Karpas-422 (cell line): ENCODE results near the gene GRIA2. TPM values are rescaled to one million over a fixed set of nuclear protein-coding genes. Genes with fewer than 3 reads are reported as not detected.

Source experiments
- DNase-seq: peaks from one replicate; pipeline ENCODE4 v3.0.0-alpha.2; 2015
- H2AFZ ChIP-seq: fragments of 200-600 bp; sonication (generic); 2 replicates; pipeline ENCODE4 v1.6.1; 2014; ENCODE audit warnings: antibody characterized with exemption, low read length, mixed read lengths
- H3K27ac ChIP-seq: fragments of 200-600 bp; sonication (generic); 2 replicates; pipeline ENCODE4 v1.5.1; 2014; ENCODE audit warnings: mild to moderate bottlenecking, low read length, moderate library complexity
- H3K27me3 ChIP-seq: fragments of 200-600 bp; sonication (generic); 2 replicates; pipeline ENCODE4 v1.6.1; 2014; ENCODE audit warnings: low read length, mixed read lengths
- H3K36me3 ChIP-seq: fragments of 200-600 bp; sonication (generic); 2 replicates; pipeline ENCODE4 v1.6.1; 2014; ENCODE audit warnings: low read length, mixed read lengths; ENCODE audit not compliant: insufficient read depth
- H3K4me1 ChIP-seq: fragments of 200-600 bp; sonication (generic); 2 replicates; pipeline ENCODE4 v1.6.1; 2014; ENCODE audit warnings: mild to moderate bottlenecking, low read length, mixed read lengths
- H3K4me2 ChIP-seq: fragments of 200-600 bp; sonication (generic); 2 replicates; pipeline ENCODE4 v1.6.1; 2014; ENCODE audit warnings: low read length, low read depth, mild to moderate bottlenecking; ENCODE audit not compliant: poor library complexity, severe bottlenecking
- H3K4me3 ChIP-seq: fragments of 200-600 bp; sonication (generic); 2 replicates; pipeline ENCODE4 v1.5.1; 2014; ENCODE audit warnings: mild to moderate bottlenecking, antibody characterized with exemption, low read length, mixed read lengths
- H3K79me2 ChIP-seq: fragments of 200-600 bp; sonication (generic); 2 replicates; pipeline ENCODE4 v1.6.1; 2014; ENCODE audit warnings: mild to moderate bottlenecking, low read length, mixed read lengths
- H3K9ac ChIP-seq: fragments of 200-600 bp; sonication (generic); 2 replicates; pipeline ENCODE4 v1.6.0; 2014; ENCODE audit warnings: low read length
- H3K9me2 ChIP-seq: fragments of 200-600 bp; sonication (generic), shearing (Covaris generic); replicated peaks from 2 replicates; pipeline ENCODE4 v1.6.0; 2014; ENCODE audit warnings: mild to moderate bottlenecking, low read length, moderate library complexity; ENCODE audit not compliant: insufficient read depth
- H3K9me3 ChIP-seq: fragments of 300-700, 200-600 bp; sonication (generic); 2 replicates; pipeline ENCODE4 v1.6.1; 2014; ENCODE audit warnings: low read length, mixed read lengths
- H4K20me1 ChIP-seq: fragments of 200-600 bp; sonication (generic); 2 replicates; pipeline ENCODE4 v1.6.1; 2014; ENCODE audit warnings: mild to moderate bottlenecking, antibody characterized with exemption, low read length, low read depth; ENCODE audit not compliant: insufficient read depth
- total RNA-seq: library from RNA; depleted of rRNA; stranded (reverse); fragments of >200 nt; shearing (Covaris generic); gene quantifications from 2 replicates; pipeline ENCODE4 v1.2.3, GENCODE V29; 2014; ENCODE audit warnings: low replicate concordance

The GRIA2 gene
- total RNA-seq, 1 experiment from 2014 or later: not detected

DNA sequence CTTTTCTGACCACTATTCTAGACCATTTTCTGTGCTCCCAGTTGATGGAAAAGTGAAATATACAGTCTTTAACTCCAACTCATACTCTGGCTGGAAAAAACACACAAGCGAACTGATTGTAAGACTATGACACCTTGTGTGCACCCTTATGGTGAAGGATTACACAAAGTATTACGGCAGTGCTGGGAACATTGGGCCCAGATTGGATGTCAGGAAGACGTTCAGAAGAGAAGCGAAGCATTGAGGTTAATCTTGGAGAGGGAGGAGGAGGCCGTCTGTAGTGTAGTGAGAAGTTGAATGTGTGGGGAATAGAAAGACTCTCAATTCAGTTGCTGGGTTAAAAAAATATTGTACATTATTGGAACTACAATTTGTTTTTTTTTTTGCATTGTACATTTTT is 50.0 kb downstream of the GRIA2 start:
- no peaks in the 10 kb centered on the region for H3K4me1 ChIP-seq
- H3K27me3 ChIP-seq: no peaks in the 10 kb centered on the region
- H3K36me3 ChIP-seq: no peaks in the 10 kb centered on the region
- no peak for DNase-seq
- peaks cover 29% of the 10 kb centered on the region for H3K9me3 ChIP-seq
- no peak overlapping the region for H3K9ac ChIP-seq
- H3K4me3 ChIP-seq: no peak overlapping the region
- no peak overlapping the region for H3K27ac ChIP-seq
- no peaks in the 10 kb centered on the region for H4K20me1 ChIP-seq
- H3K9me2 ChIP-seq: no peaks in the 10 kb centered on the region
- no peak overlapping the region for H3K4me2 ChIP-seq
- no peaks in the 10 kb centered on the region for H3K79me2 ChIP-seq
- H2AFZ ChIP-seq: no peak overlapping the region

DNA sequence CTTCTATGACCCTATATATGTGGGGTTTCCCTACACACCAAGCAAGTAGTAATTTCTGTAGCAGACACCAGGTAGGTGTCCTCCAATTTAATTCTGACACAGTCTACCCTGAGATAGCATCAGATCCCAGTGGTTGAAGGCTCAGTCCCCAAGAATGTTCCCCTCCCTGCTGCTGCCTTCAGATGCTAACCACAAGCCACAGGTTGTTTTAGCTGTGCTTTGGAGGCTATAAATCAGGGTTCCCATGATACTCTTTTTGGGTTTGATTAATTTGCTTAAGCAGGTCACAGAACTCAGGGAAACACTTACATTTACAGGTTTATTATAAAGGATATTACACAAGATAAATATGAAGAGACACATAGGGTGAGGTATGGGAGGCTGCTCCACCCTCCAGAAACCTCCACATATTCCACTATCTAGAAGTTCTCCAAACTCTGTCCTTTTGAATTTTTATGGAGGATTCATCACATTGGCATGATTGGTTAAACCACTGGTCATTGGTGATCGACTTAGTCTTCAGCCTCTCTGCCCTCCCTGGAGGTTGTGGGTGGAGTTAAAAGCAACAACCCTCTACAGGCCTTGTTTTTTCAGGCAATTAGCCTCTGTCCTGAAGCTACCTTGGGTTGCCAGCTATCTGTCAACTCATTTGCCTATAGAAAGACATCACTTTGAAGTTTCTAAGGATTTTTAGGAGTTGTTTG is 50.8 kb downstream of the GRIA2 start:
- Histone ChIP-seq H3K4me3 (no peak overlapping the region), H4K20me1 (no peaks in the 10 kb centered on the region)

DNA sequence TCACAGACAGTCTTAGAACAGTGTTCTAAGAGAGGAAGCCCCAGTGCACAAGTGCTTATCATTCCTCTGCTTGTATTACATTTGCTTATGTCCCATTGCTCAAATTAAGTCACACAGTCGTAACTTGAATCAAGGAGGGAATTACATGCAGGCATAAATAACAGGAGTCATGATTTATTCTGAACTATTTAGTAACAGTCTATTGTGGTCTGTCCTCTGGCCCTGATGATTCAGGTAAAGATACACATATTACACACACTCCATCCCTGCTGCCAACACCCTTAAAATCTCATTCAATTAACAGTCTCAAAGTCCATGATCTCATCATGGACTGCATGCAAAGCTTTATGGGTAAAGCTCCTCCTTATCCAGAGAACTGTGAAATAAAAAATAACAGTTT is 60.1 kb downstream of the GRIA2 start:
- no peaks in the 10 kb centered on the region for H3K4me1 ChIP-seq
- no peaks in the 10 kb centered on the region for H3K36me3 ChIP-seq
- no peak overlapping the region for H3K9ac ChIP-seq
- no peak overlapping the region for H2AFZ ChIP-seq
- no peaks in the 10 kb centered on the region for H4K20me1 ChIP-seq
- no peak overlapping the region for H3K27ac ChIP-seq
- no peaks in the 10 kb centered on the region for H3K27me3 ChIP-seq
- H3K4me3 ChIP-seq: no peak overlapping the region
- no peaks in the 10 kb centered on the region for H3K79me2 ChIP-seq
- DNase-seq: no peak
- no peak overlapping the region for H3K4me2 ChIP-seq
- peaks cover 31% of the 10 kb centered on the region for H3K9me3 ChIP-seq
- H3K9me2 ChIP-seq: no peaks in the 10 kb centered on the region; the same call in 1 of the 2 replicates

More for the DNA sequence above, 50.8 kb downstream of the GRIA2 start:
- Histone ChIP-seq H3K4me2 (no peak overlapping the region), H3K4me1 (no peaks in the 10 kb centered on the region), H3K27me3 (no peaks in the 10 kb centered on the region), H3K36me3 (no peaks in the 10 kb centered on the region), H3K9ac (no peak overlapping the region), H3K27ac (no peak overlapping the region), H2AFZ (no peak overlapping the region), H3K79me2 (no peaks in the 10 kb centered on the region), H3K9me3 (peaks cover 26% of the 10 kb centered on the region), H3K9me2 (no peaks in the 10 kb centered on the region)
- DNase-seq: no peak

DNA sequence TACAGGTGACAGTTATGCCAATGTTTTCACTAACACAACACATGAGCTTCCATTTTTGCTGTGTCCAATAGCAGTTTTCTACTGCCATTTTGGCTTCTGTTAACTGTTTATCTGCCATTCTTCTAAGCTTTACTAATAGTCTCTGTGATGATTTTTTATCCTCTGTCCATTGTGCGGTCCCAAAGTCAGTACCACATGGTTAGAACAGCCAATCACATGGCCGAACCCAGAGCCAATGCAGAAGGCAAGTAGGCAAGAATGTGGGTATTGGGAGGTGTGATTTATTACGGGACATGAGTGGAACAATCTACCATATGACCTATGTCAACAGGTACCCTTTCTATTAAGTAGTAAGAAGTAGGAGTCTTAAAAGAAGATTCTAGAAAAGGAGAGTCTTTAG is 61.5 kb downstream of the GRIA2 start:
- H3K79me2 ChIP-seq: no peaks in the 10 kb centered on the region
- no peaks in the 10 kb centered on the region; the same call in 1 of the 2 replicates for H3K9me2 ChIP-seq
- H3K36me3 ChIP-seq: no peaks in the 10 kb centered on the region
- no peaks in the 10 kb centered on the region for H3K27me3 ChIP-seq
- no peak overlapping the region for H3K9ac ChIP-seq
- no peak for DNase-seq
- H3K4me3 ChIP-seq: no peak overlapping the region
- no peaks in the 10 kb centered on the region for H3K4me1 ChIP-seq
- H3K9me3 ChIP-seq: peaks cover 34% of the 10 kb centered on the region
- H2AFZ ChIP-seq: no peak overlapping the region
- H3K4me2 ChIP-seq: no peak overlapping the region
- no peaks in the 10 kb centered on the region for H4K20me1 ChIP-seq
- H3K27ac ChIP-seq: no peak overlapping the region

DNA sequence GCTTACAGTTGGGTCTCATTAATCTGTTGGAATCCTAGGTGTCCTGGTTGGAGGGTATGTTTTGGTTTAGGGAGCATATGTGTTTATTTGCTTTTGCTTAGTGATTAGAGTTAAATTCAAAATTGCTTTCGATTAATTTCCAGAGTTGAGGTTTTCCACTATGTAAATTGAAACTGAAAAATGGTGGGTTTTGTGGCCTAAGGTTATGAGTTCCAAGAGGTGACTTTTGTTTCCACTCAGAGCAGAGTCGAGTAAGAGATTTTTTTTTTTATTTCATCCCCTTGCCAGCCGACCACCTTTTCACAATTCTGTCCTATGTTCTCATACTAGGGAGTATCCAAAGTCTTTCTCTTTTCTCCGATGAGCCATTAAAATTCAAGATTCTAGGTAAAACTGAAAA is 66.9 kb downstream of the GRIA2 start:
- Histone ChIP-seq H2AFZ (no peak overlapping the region), H3K9ac (no peak overlapping the region), H3K9me3 (peaks cover 53% of the 10 kb centered on the region)

DNA sequence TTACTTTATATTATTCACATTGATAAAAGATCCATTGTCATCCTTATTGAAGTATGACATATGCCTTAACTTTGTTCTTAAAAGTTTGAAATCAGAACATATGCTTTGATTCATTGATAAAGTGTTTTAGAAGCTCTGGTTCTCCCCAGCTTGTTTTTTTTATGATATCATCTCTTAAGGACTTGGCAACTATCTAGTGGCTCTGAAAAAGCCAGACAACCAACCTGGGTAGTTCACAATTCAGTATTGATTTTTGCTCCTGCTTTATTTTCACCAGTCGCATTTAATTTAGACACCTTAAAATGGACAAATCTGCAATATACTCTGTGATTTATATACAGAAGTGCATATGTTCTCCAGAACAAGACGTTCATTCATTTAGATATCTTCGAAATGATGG is 70.1 kb downstream of the GRIA2 start:
- H3K9me3 ChIP-seq: peaks cover 45% of the 10 kb centered on the region
- H3K4me2 ChIP-seq: no peak overlapping the region
- no peak overlapping the region for H2AFZ ChIP-seq
- no peak overlapping the region for H3K27ac ChIP-seq
- no peaks in the 10 kb centered on the region for H4K20me1 ChIP-seq
- DNase-seq: no peak
- no peaks in the 10 kb centered on the region for H3K79me2 ChIP-seq
- H3K36me3 ChIP-seq: no peaks in the 10 kb centered on the region
- no peaks in the 10 kb centered on the region for H3K4me1 ChIP-seq
- H3K9ac ChIP-seq: no peak overlapping the region
- H3K27me3 ChIP-seq: no peaks in the 10 kb centered on the region
- H3K9me2 ChIP-seq: no peaks in the 10 kb centered on the region
- no peak overlapping the region for H3K4me3 ChIP-seq

More for the DNA sequence above, 66.9 kb downstream of the GRIA2 start:
- Histone ChIP-seq H4K20me1 (no peaks in the 10 kb centered on the region), H3K4me2 (no peak overlapping the region), H3K4me1 (no peaks in the 10 kb centered on the region), H3K27ac (no peak overlapping the region), H3K36me3 (no peaks in the 10 kb centered on the region), H3K27me3 (no peaks in the 10 kb centered on the region), H3K9me2 (no peaks in the 10 kb centered on the region; the same call in 1 of the 2 replicates), H3K4me3 (no peak overlapping the region), H3K79me2 (no peaks in the 10 kb centered on the region)
- no peak for DNase-seq

DNA sequence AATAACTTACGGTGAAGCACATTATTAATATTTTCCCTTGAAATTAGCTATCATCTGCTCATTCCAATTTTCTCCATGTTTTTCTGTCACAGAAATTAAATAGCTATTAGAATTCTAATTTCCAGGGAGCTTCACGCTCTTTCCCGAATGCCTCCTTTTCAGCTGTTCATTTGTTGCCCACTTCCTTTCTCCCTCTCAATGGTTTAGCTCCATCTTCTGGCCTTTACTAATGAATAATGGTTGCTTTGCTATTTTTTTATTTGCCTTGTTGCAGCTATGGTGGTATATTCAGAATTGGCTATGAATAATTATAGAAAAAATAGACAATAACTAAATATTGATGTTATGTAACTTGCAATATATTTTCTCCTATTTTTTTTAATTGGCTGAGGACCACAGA is 70.5 kb downstream of the GRIA2 start:
- H3K9me2 ChIP-seq: no peaks in the 10 kb centered on the region
- H3K27me3 ChIP-seq: no peaks in the 10 kb centered on the region
- H3K79me2 ChIP-seq: no peaks in the 10 kb centered on the region
- H3K9me3 ChIP-seq: peaks cover 45% of the 10 kb centered on the region
- no peak for DNase-seq
- H3K27ac ChIP-seq: no peak overlapping the region
- H2AFZ ChIP-seq: no peak overlapping the region
- H3K9ac ChIP-seq: no peak overlapping the region
- H3K4me3 ChIP-seq: no peak overlapping the region
- H4K20me1 ChIP-seq: no peaks in the 10 kb centered on the region
- H3K36me3 ChIP-seq: no peaks in the 10 kb centered on the region
- H3K4me2 ChIP-seq: no peak overlapping the region
- no peaks in the 10 kb centered on the region for H3K4me1 ChIP-seq

DNA sequence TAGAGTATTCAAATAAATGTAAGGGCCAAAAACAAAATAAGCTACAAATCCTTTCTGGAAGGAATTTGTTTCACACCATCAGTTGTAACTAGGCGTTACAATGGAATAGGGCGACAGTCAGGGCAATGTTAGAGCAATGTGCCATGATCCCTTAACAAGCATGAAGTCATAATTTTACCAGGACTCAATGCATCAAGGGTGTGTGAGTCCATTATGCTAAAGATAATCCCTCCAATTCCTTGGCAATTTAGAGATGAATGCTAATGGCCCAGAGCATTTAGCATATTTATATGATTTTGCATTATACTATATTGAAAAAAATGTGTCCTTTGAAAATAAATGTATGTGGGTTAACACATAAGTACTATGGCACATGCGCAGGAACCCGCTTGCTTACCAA is 73.1 kb downstream of the GRIA2 start:
- Histone ChIP-seq H4K20me1 (no peaks in the 10 kb centered on the region), H3K4me3 (no peak overlapping the region), H3K9me2 (no peaks in the 10 kb centered on the region), H3K4me1 (no peaks in the 10 kb centered on the region), H2AFZ (no peak overlapping the region), H3K9ac (no peak overlapping the region), H3K4me2 (no peak overlapping the region), H3K9me3 (peaks cover 35% of the 10 kb centered on the region), H3K79me2 (no peaks in the 10 kb centered on the region), H3K27me3 (no peaks in the 10 kb centered on the region), H3K36me3 (no peaks in the 10 kb centered on the region), H3K27ac (no peak overlapping the region)
- DNase-seq: no peak
